Ecto neural progenitor cell (in vitro differentiated cells): Measurements from ENCODE around the gene VASH2.

Experiments
- DNase-seq: peaks from one replicate; pipeline ENCODE4 v3.0.0-alpha.2; 2018; ENCODE audit warnings: low spot score

The VASH2 gene

GRCh38 chr1:213035573-213035972 lies 85.2 kb downstream of the VASH2 start:
- DNase-seq: no peak
